GOT3 (cell line): ENCODE data around the gene ADAM15.
A peak's percentile ranks its signal among the peaks of the same experiment; 100 is the strongest.

Source experiments
- DNase-seq: peaks from one replicate; lab custom pipeline; 2025; ENCODE audit warnings: mixed read lengths; lab: John Stamatoyannopoulos, UW

The ADAM15 gene

GRCh38 chr1:155012776-155013602 is 38.1 kb upstream of the ADAM15 start:
- DNase-seq = no peak

DNA sequence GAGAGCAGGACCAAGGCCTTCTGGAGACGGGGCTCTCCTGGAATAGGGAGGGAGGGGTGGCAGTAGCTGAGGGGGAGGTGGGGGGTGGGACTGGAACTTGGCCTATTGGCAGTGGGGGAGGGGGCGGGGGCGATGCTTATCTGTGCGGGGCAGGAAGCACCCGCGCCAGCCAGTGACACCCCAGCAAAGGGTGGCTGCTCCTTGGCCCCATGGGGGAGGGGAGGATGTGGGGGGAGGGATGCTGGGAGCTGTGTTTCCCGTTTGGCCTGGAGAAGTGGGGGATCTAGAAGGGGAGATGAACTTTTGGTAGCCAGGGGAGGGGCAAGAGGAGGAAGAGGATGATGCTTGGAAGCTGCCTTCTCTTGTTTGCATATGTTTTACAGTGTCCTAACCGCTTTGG is 37.5 kb upstream of the ADAM15 start:
- no peak for DNase-seq

DNA sequence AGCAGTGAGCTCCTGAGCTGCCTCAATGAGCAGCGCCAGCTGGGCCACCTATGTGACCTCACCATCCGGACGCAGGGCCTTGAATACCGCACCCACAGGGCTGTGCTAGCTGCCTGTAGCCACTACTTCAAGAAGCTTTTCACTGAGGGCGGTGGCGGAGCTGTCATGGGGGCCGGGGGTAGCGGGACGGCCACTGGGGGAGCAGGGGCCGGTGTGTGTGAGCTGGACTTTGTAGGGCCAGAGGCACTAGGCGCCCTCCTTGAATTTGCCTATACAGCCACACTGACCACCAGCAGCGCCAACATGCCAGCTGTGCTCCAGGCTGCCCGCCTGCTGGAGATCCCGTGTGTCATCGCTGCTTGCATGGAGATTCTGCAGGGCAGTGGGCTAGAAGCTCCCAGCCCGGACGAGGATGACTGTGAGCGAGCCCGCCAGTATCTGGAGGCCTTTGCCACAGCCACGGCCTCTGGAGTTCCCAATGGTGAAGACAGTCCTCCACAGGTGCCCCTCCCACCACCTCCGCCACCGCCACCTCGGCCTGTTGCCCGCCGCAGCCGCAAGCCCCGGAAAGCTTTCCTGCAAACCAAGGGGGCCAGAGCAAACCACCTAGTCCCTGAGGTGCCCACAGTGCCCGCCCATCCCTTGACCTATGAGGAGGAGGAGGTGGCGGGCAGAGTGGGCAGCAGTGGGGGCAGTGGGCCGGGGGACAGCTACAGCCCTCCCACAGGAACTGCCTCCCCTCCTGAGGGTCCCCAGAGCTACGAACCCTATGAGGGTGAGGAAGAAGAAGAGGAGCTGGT is 36.2 kb upstream of the ADAM15 start:
- no peak for DNase-seq

GRCh38 chr1:155015527-155016230 is 35.4 kb upstream of the ADAM15 start:
- no peak for DNase-seq

DNA sequence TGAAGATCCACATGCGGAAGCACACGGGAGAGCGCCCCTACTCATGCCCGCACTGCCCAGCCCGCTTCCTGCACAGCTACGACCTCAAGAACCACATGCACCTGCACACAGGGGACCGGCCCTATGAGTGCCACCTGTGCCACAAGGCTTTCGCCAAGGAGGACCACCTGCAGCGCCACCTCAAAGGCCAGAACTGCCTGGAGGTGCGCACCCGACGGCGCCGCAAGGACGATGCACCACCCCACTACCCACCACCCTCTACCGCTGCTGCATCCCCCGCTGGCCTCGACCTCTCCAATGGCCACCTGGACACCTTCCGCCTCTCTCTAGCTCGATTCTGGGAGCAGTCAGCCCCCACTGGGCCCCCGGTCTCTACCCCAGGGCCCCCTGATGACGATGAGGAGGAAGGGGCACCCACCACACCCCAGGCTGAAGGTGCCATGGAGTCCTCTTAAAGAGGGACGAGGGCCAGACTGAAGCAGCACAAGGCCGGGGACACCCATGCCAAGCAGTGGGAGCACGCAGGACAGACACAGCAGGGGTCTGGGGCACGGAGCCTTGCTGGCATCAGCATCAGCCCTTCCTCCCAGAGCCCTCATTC is 34.8 kb upstream of the ADAM15 start:
- no peak for DNase-seq

DNA sequence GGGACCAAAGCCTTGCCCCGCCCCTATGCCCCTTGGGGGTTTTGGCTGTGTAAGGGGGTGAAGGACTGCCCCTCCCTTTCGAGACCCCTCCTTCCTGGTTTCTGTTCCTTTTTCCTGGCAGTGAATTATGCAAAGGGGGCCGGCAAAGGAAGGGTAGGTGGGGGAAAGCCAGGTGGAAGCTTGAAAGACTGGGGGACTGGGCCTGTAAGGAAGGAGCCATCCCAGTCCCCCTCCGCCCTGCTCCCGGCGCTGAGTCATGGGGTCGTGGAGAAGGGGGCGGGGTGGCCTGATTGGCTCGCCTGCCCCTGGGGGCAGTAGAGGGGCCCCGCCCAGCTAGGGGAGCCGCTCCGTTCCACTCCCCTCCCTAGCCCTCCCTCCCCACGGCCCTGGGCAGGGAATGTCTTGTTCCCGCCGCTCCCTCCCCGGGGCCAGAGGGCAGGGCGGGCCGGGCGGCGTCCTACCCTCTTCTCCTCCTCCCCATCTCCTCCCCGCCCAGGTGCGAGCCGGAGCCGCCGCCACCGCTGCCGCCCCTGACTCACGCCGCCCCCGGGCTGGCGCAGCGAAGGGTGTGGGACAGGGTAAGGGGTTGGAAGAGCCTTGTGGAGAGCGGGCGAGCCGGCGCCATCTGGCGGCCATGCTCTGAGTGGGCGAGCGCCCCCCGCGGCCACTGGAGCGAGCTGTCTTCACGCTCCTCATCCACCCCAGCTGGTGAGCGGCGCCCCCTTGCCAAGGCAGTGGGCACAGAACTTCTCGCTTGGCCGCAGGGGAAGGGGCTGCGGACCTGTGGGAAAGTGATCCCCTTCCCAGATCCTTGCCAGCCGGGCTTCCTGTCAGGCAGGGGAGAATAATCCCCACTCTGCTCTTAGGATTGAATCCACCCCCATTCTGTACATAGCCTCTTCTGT is 33.8 kb upstream of the ADAM15 start:
- peak; percentile 56 for DNase-seq

DNA sequence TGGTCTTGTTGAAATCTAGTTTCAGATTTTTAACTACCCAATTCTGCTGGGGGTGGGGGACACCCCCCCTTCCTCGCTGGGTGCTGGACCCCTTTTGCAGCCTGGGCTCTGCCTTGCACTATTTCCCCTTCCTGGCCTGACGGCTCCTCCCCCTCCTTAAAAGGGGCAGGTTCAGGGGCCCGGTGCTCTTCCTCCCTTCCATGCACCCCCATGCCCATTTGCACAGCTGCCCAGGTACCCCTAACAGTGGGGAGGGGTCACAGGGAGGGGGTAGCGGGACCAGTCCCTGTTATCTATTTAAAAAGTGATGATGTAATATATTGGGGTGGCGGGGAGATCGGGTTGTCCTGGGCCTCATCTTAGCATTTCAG is 33.2 kb upstream of the ADAM15 start:
- DNase-seq = no peak

DNA sequence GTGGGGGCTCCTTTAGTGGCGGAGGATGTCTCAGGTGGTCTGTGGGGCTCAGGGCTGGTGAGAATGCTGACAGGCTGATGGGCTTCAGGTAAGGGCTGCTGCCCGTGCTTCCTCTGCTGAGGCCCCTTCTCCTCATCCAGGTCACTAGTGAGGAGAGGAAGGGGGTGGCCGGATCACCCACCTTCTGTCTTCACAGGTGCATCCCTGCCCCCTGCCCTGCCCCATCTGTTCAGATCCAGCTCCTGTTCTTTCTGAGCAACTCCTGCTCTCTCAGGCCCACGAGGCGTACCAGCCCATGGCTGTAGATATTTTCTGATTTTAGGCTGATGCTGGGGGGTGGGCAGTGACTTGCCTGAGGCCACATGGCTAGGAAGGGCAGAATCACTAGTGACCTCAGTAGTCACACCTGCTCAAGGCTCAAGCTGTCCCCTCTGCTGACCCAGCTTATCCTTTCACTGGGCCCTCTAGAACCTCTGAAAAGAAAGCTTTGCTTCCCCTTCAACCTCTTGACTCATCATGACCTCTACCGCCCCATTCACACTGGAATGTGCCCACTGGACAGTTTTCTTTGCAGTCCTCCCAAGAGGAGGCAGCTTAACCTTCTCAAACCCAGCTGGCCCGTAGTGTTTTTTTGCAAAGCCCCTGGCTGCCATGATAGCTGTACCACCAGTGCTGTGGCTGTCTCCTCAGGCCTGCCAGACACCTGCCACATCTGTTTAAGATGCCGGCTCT is 32.3 kb upstream of the ADAM15 start:
- no peak for DNase-seq

- DNase-seq = no peak
These were observed 31.5 kb upstream of the ADAM15 start for GRCh38 chr1:155019377-155020245.

DNA sequence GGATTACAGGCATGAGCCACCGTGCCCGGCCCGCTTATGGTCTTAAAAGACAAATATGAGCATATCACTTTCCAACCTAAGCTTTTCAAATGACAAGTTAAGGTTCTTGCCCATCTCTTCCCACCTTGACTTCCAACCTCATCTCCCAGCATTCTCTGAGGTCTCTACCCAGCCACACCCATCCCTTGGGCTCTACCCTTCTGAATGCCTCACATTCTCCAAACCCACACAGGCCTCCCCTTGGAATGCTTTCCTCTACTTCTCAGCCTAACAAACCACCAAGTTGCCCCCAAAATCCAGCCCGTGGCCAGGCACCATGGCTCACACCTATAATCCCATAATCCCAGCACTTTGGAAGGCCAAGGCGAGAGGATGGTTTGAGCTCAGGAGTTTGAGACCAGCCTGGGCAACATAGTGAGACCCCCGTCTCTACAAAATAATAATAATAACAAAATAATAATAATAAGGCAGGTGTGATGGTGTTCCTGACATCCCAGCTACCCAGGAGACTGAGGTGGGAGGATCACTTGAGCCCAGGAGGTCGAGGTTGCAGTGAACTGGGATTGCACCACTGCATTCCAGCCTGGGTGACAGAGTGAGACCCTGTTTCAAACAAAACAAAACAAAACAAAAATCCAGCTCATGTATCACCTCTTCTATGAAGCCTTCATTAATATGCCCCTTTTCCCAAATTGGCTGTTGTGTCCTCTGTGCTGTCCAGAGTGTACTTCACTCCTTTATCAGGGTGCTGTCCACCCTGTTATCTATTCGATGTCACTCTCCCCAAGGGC is 28.8 kb upstream of the ADAM15 start:
- no peak for DNase-seq

DNA sequence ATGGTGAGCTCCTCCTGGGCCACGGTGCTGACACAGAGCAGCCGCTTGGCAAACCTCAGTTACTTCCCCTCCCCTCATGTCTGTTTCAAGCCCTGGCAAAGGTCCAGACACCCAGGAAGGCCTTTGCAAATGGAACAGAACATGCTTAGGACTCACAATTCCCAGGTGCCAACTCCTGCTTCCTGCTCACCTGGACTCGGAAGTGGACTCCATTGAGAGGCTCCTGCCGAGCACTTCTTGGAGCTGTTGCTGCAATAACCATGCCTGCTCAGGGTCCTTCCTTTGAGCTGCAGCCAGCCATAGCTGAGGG is 28.2 kb upstream of the ADAM15 start:
- DNase-seq = no peak

DNA sequence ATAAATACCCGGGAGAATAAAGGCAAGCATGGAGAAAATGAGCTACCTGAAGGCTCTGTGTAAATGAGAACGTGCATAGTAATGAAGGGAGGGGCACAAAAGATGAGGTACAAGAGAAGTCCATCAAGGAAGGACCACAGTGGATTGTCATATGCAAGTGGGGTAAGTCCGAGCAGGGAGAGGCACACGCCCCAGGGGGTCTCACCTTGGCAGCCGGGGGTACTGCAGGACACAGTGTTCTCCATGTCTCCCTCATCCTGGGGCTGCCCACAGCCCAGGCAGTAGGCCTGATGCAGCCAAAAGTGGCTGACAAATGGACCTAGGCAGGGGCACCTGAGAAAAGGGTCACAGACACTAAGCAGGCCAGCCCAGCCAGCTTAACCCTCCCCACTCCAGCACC is 27.5 kb upstream of the ADAM15 start:
- DNase-seq = no peak

DNA sequence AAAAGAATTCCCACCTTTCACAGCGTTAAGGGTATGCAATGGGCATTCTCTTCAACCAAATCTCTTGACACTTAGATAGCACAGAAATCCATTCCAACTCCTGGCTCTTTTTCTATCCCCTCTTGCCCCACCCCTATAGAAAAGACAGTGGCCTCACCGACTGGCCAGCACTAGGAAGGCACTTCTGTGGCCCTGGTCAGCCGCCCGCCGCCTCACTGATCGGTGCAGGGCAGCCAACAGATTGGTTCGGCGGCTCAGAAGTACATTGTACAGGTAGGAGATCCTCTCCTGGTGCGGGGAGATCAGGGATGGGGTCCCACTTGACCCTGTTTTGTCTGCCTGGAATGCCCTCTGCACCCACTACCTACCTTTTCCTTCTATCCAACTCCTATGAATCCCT is 26.8 kb upstream of the ADAM15 start:
- no peak for DNase-seq

DNA sequence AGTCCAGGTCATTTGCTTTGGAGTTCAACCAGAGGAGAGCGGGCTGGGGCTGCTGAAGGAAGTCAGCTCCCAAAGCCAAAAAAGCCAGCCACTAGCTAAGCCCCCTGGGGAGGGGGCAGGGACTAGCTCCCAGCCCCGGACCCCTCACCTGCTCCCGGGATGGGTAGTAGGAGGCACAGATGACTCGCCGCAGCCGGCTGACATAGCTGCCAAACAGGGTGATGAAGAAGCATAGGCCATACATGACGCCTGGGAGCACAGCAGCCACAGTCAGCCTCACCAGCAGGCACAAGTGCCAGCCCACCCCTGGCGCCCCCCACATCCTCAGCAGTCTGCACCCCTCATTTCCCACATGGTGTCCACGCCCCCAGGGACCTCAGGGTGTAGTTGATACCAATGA is 25.0 kb upstream of the ADAM15 start:
- no peak for DNase-seq

DNA sequence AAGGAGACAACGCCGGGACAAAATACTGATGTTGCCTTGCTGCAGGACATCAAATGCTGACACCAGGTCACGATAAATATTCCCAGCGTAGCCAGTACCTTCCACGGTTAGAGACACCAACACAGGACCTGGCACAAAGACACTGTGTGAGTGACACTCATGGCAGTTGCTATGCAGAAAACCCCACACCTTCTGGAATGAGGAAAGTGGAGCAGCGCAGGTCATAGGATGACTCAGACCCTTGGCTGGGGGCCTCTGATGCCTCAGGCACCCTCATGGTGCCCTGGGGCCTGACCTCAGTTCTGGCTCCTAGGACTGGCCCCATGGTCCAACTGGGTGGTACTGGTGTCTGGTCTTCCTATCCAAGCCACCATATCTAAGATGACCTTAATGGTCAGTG is 24.5 kb upstream of the ADAM15 start:
- no peak for DNase-seq

DNA sequence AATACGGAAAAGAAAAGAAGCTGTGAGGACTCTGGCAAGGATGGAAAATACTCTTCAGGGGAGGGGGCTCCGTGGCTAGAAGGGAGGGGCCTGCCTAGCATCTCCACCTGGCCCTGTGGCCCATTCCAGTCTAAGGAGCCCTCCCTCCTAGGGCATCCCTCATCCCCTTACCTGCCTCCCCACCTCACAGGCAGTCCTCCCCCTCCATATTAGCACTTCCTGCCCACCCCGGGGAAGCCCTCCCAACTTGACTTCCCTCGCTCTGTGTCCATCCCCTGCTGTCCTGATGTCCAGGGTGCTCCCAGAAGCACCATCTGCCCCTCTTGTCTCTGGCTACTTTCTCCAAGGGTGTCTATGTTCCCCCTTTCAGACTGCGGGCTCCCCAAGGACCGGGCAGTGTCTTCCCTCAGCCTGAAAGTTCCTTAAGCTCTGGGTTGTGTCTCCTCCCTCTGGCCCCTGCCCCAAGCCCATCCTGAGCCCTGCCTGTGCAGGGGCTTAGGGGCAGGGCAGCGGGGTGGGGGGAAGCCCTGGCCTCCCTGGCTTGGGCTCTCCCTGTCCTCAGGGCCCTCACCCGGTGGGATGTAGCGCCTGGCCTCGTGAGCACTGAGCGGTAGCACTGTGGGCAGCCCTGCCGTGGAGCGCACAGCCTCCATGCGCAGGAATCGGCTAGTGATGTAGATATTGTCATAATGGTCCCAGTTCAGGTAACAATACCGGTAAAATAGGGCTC is 21.4 kb upstream of the ADAM15 start:
- no peak for DNase-seq

DNA sequence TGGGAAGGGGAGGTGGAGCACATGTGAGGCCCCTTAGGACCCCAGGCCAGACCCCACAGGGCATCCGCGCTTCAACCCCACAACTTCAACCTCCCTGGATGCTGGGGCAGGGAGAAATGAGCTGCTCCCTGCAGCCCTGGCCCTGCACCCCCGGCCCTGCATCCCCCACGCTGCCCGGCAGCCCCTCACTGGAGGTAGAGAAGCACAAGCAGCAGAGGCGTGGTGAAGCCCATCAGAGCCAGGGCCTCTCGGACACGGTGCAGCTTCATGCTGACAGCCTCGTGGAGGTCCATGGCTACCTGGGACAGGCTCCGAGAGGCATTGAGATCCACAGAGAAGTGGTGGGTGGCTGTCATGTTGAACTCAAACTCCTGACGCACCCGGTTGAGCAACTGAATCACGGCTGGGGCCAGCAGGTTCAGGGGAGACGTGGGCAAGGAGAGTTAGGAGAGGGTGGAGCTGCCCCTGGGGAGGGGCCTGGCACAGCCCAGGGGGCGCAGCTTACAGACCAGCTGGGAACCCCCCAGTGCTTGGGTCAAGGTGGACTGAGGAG is 20.8 kb upstream of the ADAM15 start:
- DNase-seq = no peak

DNA sequence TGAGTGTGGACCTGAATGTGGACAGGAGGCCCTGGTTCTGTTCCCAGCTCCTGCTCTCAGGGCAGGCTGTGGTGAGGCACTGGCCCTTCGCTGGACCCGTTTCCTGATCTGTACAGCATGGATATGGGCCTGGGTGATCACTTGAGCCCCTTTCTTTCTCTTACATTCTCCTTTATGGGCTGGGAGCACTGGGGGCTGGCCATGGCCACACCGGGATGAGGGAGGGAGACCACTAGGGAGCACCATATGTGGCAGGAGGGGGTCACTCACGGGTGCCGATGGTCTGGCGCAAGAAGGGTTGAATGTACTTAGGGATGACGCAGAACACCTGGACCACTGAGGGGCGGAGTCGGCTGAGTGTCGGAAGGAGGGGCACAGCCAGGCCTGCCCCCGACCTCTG is 20.2 kb upstream of the ADAM15 start:
- DNase-seq = no peak
